ENCODE data around the gene ODF2.
"Not testable (repeated sequence)": the region's sequence is repeated elsewhere in the genome, so short reads cannot be mapped to it uniquely, and the experiment has no call there.

Gene ODF2

DNA sequence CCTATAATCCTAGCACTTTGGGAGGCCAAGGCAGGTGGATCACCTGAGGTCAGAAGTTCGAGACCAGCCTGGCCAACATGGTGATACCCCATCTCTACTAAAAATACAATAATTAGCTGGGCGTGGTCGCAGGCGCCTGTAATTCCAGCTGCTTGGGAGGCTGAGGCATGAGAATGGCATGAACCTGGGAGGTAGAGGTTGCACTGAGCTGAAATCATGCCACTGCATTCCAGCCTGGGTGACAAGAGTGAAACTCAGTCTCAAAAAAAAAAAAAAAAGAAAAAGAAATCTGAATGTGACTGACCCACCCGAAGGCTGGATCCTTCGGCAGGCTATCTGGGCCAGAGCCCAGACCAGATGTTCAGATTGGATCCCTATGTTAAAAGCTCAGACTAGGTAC is 32.5 kb upstream of the ODF2 start:
- DNase-seq = not testable (repeated sequence)

DNA sequence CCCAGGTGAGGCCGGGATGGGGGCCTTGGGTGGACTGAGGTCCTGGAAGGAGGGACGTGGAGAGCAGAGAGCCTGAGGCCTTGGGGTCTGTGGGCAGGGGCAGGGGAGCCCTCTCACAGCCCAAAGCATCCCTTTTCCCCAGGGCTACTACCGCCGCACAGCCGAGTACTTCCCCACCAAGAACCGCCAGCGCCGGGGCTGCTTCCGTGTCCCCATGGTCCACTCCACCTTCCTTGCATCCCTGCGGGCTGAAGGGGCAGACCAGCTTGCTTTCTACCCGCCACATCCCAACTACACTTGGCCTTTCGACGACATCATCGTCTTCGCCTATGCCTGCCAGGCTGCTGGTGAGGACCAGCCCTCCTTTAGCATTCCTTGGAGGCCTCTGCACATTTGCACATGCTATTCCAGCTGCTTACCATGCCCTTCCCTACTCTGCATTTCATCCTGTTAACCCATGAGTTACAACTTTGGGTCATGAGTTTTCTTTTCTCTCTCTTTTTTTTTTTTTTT is 31.5 kb upstream of the ODF2 start:
- no peak for DNase-seq

DNA sequence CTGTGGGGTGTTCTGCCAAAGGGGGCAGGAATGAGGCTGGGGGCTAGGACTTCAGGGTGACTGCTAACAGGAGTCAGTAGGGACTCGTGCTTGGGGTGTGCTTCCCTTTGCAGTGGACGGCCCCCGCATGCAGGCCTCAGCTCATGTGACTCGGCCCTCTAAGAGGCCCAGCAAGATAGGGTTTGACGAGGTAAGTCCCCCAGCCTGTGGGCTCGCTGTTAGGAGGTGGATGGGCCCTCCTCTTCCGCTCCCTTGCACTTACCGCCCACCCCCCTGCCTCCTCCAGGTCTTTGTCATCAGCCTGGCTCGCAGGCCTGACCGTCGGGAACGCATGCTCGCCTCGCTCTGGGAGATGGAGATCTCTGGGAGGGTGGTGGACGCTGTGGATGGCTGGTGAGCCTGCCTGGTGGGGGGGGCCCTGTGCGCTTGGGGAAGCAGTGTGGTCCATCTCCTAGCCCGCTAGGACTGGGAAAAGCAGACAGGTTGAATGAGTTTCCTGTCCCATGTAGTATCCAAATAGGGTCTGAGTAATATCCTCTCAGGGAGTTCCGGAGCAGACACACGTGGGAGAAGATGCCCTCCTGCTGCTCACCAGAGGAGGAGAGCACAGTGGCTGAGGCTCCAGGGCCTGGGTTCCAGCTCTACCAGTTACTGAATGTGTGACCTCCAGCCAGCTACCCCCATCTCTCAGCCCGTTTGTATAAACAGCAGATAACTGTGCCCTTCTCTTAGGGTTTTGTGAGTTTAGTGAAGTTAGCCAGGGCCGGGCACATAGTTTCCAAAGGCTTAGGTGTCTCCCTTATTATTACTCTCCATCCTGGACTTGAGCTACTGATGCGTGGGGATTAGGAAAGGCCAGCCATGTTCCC is 26.9 kb upstream of the ODF2 start:
- DNase-seq = no peak

DNA sequence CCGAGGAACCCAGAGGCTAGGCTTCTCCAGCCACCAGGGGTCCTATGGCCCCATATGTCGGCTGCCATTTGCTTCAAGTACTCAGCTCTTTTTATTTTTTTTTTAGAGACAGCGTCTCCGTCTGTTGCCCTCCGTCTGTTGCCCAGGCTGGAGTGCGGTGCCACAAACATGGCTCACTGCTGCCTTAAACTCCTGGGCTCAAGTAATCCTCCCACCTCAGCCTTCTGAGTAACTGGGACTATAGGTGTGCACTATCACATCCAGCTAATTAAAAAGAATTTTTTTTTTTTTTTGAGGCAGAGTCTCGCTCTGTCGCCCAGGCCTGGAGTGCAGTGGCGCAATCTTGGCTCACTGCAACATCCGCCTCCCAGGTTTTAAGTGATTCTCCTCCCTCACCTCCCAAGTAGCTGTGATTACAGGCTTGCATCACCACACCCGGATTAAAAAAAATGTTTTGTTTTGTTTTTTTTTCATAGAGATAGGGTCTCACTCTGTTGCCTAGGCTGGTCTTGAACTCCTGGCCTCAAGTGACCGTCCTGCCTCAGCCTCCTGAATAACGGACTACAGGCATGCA is 26.2 kb upstream of the ODF2 start:
- peak in 1 of 14 donors; percentile 76 for DNase-seq

DNA sequence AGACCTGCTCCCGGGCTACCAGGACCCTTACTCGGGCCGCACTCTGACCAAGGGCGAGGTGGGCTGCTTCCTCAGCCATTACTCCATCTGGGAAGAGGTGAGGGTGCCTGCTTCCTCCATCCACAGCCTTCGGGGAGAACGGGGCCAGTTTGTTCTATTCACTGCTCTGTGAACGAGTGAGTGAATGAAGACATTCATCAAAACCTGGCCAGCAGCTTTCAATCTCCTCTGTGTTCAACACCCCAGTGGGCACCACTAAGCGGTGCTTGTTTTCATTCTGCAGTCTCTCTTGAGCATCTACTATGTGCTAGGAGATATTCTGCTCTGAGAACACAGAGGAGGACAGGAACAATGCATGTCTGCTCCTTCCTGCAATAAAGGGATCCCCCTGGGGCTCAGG is 24.6 kb upstream of the ODF2 start:
- DNase-seq = peak in 1 of 14 donors; percentile 11

GRCh38 chr9:128434340-128434739 is 21.5 kb upstream of the ODF2 start:
- no peak for DNase-seq

DNA sequence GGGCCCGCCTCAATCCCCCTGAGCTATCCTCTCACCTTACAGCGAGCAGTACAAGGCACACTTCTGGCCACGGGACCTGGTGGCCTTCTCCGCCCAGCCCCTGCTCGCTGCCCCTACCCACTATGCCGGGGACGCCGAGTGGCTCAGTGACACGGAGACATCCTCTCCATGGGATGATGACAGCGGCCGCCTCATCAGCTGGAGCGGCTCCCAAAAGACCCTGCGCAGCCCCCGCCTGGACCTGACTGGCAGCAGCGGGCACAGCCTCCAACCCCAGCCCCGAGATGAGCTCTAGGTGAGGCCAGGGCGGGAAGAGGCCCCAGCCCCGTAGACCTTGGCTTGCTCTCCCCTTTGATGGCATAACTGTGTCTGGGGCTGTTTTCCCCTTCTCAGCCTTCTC is 20.2 kb upstream of the ODF2 start:
- no peak for DNase-seq

GRCh38 chr9:128438343-128439109 is 17.3 kb upstream of the ODF2 start:
- DNase-seq = peak in 12 of 14 donors; percentile 28 to 81 (median 56)

- peak in 1 of 14 donors; percentile 61 for DNase-seq
Observed at GRCh38 chr9:128439273-128439672, 16.5 kb upstream of the ODF2 start.

DNA sequence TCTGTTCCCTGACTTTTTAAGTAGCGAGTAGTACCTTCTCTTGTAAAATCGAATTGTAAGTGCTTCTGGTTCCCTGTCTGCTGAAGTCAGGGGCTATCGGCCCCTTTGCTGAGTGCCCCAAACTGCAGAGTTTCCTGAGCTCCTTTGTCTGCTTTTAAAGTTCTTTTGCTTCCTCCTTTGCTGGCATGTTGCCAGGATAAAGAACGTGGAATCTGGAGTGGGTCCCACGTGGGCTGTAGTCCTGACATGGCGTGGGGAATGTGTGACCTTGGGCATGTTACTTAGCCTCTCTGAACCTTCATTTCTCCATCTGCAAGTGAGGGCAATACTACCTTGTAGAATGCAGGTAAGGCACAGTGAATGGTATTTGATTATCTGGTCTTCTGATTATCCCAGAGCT is 13.7 kb upstream of the ODF2 start:
- no peak for DNase-seq

- DNase-seq = not testable (repeated sequence)
Observed at GRCh38 chr9:128446505-128446904, 9.3 kb upstream of the ODF2 start.

DNA sequence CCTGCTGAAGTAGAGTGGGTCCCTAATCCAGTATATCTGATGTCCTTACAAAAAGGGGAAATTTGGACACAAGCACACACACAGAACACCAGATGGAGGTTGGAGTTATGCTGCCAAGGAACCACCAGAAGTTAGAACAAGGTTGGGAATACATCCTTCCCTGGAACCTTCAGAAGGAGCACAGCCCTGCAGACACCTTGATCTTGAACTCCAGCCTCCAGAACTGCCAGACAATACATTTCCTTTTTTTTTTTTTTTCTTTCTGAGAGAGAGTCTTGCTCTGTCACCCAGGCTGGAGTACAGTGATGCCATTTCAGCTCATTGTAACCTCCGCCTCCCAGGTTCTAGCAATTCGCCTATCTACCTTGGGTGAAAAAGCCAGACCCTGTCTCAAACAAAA is 7.1 kb upstream of the ODF2 start:
- DNase-seq = no peak

GRCh38 chr9:128454991-128455390 is 815 bp upstream of the ODF2 start:
- DNase-seq = no peak

DNA sequence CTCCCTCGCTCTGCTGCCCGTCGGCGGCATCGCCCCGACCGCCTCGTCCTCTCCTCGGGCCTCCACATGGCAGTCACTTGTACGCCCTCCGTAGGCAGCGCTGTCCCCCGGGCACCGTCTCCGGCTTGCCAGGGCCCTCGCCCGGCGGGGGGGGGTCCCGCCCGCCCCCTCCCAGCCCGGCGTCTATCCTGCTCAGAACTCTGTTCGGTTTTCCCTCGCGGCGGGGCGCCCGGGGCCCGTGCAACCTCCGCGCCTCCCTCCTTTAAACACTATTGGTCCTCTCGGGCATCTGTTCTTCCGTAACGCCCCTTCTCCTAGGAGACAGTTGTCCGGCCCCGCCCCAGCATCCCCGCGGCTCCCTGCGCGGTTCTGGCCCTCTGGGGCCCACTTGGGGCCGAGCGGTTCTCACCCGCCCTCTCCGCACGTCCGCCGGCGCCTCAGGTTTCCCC is 831 bp downstream of the ODF2 start:
- DNase-seq = peak in 12 of 14 donors; percentile 10 to 73 (median 33)

DNA sequence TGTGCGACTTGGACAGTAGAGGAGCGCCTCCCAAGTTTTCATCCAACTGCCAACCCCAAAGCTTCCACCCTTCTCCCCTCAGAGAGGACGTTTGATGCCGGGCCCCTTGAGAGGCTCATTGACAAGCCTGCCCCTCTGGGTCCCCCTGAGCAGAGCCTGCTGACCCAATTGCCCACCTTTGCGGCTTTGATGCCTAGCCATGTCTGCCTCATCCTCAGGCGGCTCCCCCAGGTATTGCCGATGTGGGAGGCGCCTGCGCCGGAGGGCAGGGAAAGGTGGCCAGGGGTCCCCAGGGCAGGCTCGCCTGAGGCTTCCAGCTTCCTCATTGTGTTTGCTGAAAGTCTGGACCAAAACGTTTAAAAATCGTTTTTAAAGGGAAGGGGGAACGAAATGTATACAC is 1.4 kb downstream of the ODF2 start:
- DNase-seq = peak in 1 of 14 donors; percentile 29

DNA sequence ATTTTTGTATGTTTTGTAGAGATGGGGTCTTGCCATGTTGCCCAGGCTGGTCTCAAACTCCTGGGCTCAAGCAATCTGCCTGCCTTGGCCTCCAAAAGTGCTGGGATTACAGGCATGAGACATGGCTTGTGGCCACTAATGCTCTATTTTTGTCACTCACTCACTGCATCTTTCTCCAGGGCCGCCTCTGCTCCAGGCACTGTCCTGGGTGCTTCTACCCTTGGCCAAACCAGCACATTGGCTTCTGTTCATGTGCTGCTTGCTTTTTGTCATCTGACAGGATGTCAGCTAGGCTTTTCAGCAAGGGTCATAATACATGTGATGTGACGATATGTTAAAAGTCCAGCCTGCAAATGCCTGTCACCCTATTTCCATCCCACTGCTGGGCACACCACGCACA is 3.2 kb downstream of the ODF2 start:
- DNase-seq = peak in 1 of 14 donors; percentile 43

DNA sequence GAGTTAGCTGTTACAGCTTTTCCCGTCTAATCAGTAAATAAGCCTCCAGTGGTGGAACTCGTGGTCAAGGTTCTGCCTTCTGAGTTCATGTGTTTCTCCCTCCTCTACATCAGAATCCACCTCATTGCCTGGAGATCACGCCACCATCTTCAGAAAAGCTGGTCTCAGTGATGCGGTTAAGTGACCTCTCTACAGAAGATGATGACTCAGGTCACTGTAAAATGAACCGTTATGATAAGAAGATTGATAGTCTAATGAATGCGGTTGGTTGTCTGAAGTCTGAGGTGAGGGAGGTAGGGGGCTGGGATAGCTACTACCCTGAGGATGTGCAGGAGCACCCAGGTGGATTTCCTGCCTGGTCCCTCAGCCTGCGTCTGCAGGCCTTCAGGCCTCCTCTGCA is 13.3 kb downstream of the ODF2 start:
- DNase-seq = no peak

DNA sequence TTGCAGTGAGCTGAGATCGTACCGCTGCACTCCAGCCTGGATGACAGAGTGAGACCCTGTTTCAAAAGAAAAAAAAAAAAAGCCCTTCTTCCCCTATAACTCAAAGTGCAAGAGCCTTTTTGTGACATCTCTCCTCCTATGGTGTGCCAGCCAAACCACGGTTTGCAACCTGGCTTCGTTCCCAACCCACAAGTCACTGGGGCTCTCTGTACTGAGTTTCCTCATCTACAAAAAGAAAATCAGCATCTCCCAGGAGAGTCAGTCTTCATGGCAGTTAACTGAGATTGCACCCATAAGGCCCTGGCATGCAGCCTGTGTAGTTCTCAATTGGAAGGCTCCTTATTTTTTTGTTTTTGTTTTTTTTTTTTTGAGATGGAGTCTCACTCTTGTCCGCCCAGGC is 14.8 kb downstream of the ODF2 start:
- peak in 1 of 14 donors; percentile 2 for DNase-seq

- DNase-seq = no peak
Observed at GRCh38 chr9:128473104-128473503, 17.3 kb downstream of the ODF2 start.

- DNase-seq = no peak
Observed at GRCh38 chr9:128475867-128476266, 20.1 kb downstream of the ODF2 start.

- no peak for DNase-seq
Observed at GRCh38 chr9:128479262-128479661, 23.5 kb downstream of the ODF2 start.

- DNase-seq = no peak
Observed at GRCh38 chr9:128481561-128481960, 25.8 kb downstream of the ODF2 start.

DNA sequence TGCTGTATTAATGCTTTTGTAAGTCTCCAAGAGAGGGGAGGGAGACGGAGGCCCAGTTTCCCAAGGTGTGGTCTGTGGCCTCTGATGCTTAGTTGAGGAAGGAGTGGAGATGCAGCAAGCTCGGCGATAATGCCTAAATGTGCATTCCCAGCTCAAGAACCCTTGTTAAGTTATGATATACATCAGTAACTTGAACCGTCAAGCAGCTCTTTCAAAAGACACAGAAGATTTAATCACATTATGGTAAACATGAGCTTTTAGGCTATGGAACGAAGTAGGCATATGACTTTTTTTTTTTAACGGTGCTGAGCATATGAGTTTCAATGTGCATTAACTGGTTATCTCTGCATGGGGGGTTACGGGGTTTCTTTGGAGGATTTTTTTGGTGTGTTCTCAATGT is 26.4 kb downstream of the ODF2 start:
- no peak for DNase-seq
